Esophagus squamous epithelium (tissue), 4 donors: ENCODE results near the gene HOXC13.

Experiments
- CTCF ChIP-seq, 6 experiments: fragments of 450-650 bp in 4 of 6; fragments of 200-600 bp in 2 of 6; sonication (generic) in 2 of 6; IDR thresholded peaks; one replicate each; pipeline ENCODE4 v1.5.1; 2016 to 2019; ENCODE audit warnings: antibody characterized with exemption in 6 of 6, mild to moderate bottlenecking in 4 of 6, moderate library complexity in 4 of 6
- POLR2A ChIP-seq, 4 donors: fragments of 450-650 bp; IDR thresholded peaks; one replicate each; pipeline ENCODE4 v1.6.1; 2017; ENCODE audit warnings: antibody characterized with exemption in 4 of 4, mild to moderate bottlenecking in 4 of 4, moderate library complexity in 3 of 4

GRCh38 chr12:53954694-53955035, 16.0 kb downstream of the HOXC13 start, which contains the start of gene HOXC12:
- TF ChIP-seq CTCF (IDR thresholded peaks at IDR 0.05), result no peak
- TF ChIP-seq POLR2A (IDR thresholded peaks at IDR 0.05), result no peak
